GM18526 (cell line): ENCODE data around the gene LSM4.

ENCODE experiments used
- POLR2A ChIP-seq: IDR thresholded peaks from 3 replicates; pipeline ENCODE4 v1.6.1; 2011; ENCODE audit not compliant: insufficient read length; ENCODE audit errors: extremely low read depth

Gene LSM4

GRCh38 chr19:18289471-18290301 is 33.2 kb downstream of the LSM4 start:
- TF ChIP-seq POLR2A, result no peak

- no peak for TF ChIP-seq POLR2A
Observed at GRCh38 chr19:18287836-18288772, 34.8 kb downstream of the LSM4 start.

- no peak for TF ChIP-seq POLR2A
Observed at GRCh38 chr19:18286973-18287635, 35.8 kb downstream of the LSM4 start.

- TF ChIP-seq POLR2A, result no peak
Observed at GRCh38 chr19:18284712-18285360, 38.0 kb downstream of the LSM4 start.

GRCh38 chr19:18283338-18283737 is 39.5 kb downstream of the LSM4 start:
- no peak for TF ChIP-seq POLR2A

GRCh38 chr19:18282788-18283141 is 40.1 kb downstream of the LSM4 start:
- no peak for TF ChIP-seq POLR2A

GRCh38 chr19:18282021-18282787 is 40.7 kb downstream of the LSM4 start:
- peak; percentile 53 for TF ChIP-seq POLR2A

GRCh38 chr19:18281082-18282020 is 41.5 kb downstream of the LSM4 start, which contains the start of gene JUND:
TSS of gene JUND (minus strand) at chr19:18281622. CDS start at chr19:18281484, 138 bp downstream.
- TF ChIP-seq POLR2A, result peak; percentile 99

GRCh38 chr19:18280247-18281081 is 42.4 kb downstream of the LSM4 start:
- peak; percentile 81 for TF ChIP-seq POLR2A

GRCh38 chr19:18279516-18280246 is 43.2 kb downstream of the LSM4 start:
- TF ChIP-seq POLR2A, result peak; percentile 56

- TF ChIP-seq POLR2A, result no peak
Observed at GRCh38 chr19:18279266-18279515, 43.7 kb downstream of the LSM4 start.
